PC-9 (cell line): ENCODE measurements around the gene JPH4. TPM values are rescaled to one million over a fixed set of nuclear protein-coding genes. Genes with fewer than 3 reads are reported as not detected.

Experiments used
- Bru-seq: library from RNA; stranded (reverse); fragments of 400-500 nt; gene quantifications from one replicate; lab custom pipeline; 2021; lab: Mats Ljungman, UMichigan
- BruChase-seq, 2 experiments: library from RNA; stranded (reverse); fragments of 400-500 nt; gene quantifications; one replicate each; lab custom pipeline; 2021; lab: Mats Ljungman, UMichigan
- BruUV-seq: library from RNA; stranded (reverse); fragments of 400-500 nt; replicated peaks from 2 replicates; lab custom pipeline; 2021; lab: Mats Ljungman, UMichigan
- CTCF ChIA-PET: fragments of 300-600 bp; sonication (Branson Sonifier 250); formaldehyde crosslinking; loops from one replicate; lab custom pipeline; 2022; ENCODE audit warnings: antibody characterized with exemption; lab: Charles Lee
- POLR2A ChIA-PET: fragments of 300-600 bp; sonication (Branson Sonifier 250); formaldehyde crosslinking; loops from one replicate; lab custom pipeline; 2022; ENCODE audit warnings: antibody characterized with exemption; ENCODE audit not compliant: unreplicated experiment; lab: Charles Lee
- DNase-seq, 2 experiments: peaks; one replicate each; pipeline versions ENCODE4 v3.0.0 to v3.0.0-alpha.2; 2015 to 2022; ENCODE audit warnings: mixed read lengths in 1 of 2
- H2AFZ ChIP-seq: fragments of 200-600 bp; sonication (generic); 2 replicates; pipeline ENCODE4 v1.8.1; 2017; ENCODE audit warnings: antibody characterized with exemption
- H3F3A ChIP-seq: fragments of 200-600 bp; sonication (generic); 2 replicates; pipeline ENCODE4 v1.8.1; 2017; ENCODE audit warnings: antibody characterized with exemption, mild to moderate bottlenecking, low read depth; ENCODE audit not compliant: insufficient read depth
- H3K27ac ChIP-seq: fragments of 200-600 bp; sonication (generic); 2 replicates; pipeline ENCODE4 v1.6.1; 2016; ENCODE audit warnings: mixed run types
- H3K27me3 ChIP-seq: fragments of 200-600 bp; sonication (generic); 2 replicates; pipeline ENCODE4 v1.6.1; 2016; ENCODE audit warnings: low read depth, mixed run types; ENCODE audit not compliant: insufficient read depth
- H3K36me3 ChIP-seq: fragments of 200-600 bp; sonication (generic); 2 replicates; pipeline ENCODE4 v1.6.1; 2016; ENCODE audit warnings: low read depth, mixed run types
- H3K4me1 ChIP-seq: fragments of 200-600 bp; sonication (generic); replicated peaks from 2 replicates; pipeline ENCODE4 v1.6.1; 2016; ENCODE audit warnings: mixed run types; ENCODE audit not compliant: insufficient read depth
- H3K4me2 ChIP-seq: fragments of 200-600 bp; sonication (generic); 2 replicates; pipeline ENCODE4 v1.6.1; 2017; ENCODE audit warnings: mixed run types
- H3K4me3 ChIP-seq: fragments of 200-600 bp; sonication (generic); 2 replicates; pipeline ENCODE4 v1.6.1; 2016; ENCODE audit warnings: mixed run types
- H3K79me2 ChIP-seq: fragments of 200-600 bp; sonication (generic); 2 replicates; pipeline ENCODE4 v1.6.1; 2017; ENCODE audit warnings: low read depth, mixed run types
- H3K9me2 ChIP-seq: fragments of 200-600 bp; sonication (generic); 2 replicates; pipeline ENCODE4 v1.8.1; 2017; ENCODE audit warnings: mild to moderate bottlenecking; ENCODE audit not compliant: insufficient read depth
- H3K9me3 ChIP-seq: fragments of 200-600 bp; sonication (generic); 2 replicates; pipeline ENCODE4 v1.8.1; 2016; ENCODE audit warnings: low read depth; ENCODE audit not compliant: insufficient read depth
- H4K20me1 ChIP-seq: fragments of 200-600 bp; sonication (generic); 2 replicates; pipeline ENCODE4 v1.8.1; 2017; ENCODE audit not compliant: insufficient read depth
- EZH2 ChIP-seq: fragments of 200-600 bp; sonication (generic); IDR thresholded peaks from 2 replicates; pipeline ENCODE4 v1.8.0; 2017; ENCODE audit warnings: antibody characterized with exemption, low read depth
- intact Hi-C: fragments of 100-400 bp; cut with micrococcal nuclease; formaldehyde crosslinking; loops from one replicate; pipeline ENCODE4 v1.10.0; 2022; ENCODE audit not compliant: unreplicated experiment
- long read RNA-seq: library from polyadenylated mRNA; stranded (forward); transcript quantifications from one replicate; pipeline ENCODE4 v2.0.0, GENCODE V29; 2022
- total RNA-seq: library from RNA; stranded (reverse); gene quantifications from 2 replicates; pipeline ENCODE4 v1.2.3, GENCODE V29; 2021
- TF ChIP-seq, protein P1 (sequence below): fragments of 200-600 bp; sonication (generic); conservative IDR thresholded peaks from 2 replicates; pipeline ENCODE4 v1.6.1; 2017; ENCODE audit warnings: mixed run types, antibody characterized with exemption, mild to moderate bottlenecking, moderate library complexity

JPH4 gene
- total RNA-seq, result not detected in 2 replicates
- Bru-seq, nascent RNA, result not detected
- BruChase-seq, experiment 1, labeled RNA remaining after a 2-hour chase, result percentile 9 among the genes with signal in this experiment
- percentile 11 among the genes with signal in this experiment for BruChase-seq, experiment 2, labeled RNA remaining after a 6-hour chase
- long read RNA-seq, partial matches to known transcripts, result 0 of 1 reads
- long read RNA-seq, other reads (novel, unspliced or antisense), result 1 of 1 reads

DNA sequence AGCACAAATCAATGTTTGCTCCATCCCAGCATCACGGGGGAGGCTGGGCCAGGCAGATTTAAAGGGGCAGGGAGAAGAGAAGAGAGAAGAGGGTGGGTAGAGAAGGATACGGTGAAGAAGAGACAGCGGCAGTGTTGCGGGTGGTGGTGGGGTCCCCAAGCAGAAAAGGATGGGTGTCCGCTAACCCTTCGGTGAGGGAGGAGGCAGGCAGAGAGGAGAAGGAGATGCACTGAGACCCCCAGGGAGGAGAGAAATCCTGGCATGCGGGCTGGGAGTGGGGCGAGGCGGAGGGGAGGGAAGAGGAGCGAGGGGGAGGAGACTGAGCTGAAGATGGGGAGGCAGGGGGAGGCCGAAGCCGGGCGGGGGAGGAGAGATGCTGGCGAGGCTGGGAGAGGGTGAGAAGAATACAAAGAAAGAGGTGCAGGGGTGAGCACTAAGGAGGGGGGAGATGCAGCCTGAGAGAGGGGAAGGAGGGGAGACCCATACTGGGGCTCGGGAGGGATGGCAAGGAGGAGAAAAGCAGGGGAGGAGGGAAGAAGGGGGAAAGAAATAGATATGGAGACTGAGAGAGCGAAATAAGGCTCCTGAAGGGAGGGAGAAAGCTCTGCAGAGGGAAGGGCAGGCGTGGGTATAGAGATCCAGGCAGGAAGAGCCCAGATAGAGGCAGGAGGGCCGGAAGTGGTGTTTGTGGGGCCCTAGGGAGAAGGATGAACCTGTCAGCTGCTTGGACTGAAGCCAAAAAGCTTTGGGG is at the start of gene JPH4:
Gene JPH4, minus strand, starts transcription at position 231 of the 751 bp plus-strand sequence. CDS start 1,337 bp downstream, outside the sequence.
- Histone ChIP-seq H4K20me1 (no peaks in the 10 kb centered on the region), H3K9me3 (no peaks in the 10 kb centered on the region), H3K4me1 (no peaks in the 10 kb centered on the region), H3K27me3 (no peaks in the 10 kb centered on the region), H3K36me3 (no peaks in the 10 kb centered on the region), H3K27ac (no peak within 1 kb of the TSS), H3K4me2 (no peak within 1 kb of the TSS), H3K79me2 (no peaks in the 10 kb centered on the region), H3F3A (no peaks in the 10 kb centered on the region), H2AFZ (no peak within 1 kb of the TSS), H3K9me2 (no peaks in the 10 kb centered on the region), H3K4me3 (no peak within 1 kb of the TSS)
- ChIA-PET CTCF (interaction anchor here (0.7 kb wide), 1 partner anchor 280 kb away, joined by 3 read pairs; no protein-coding TSS in a partner anchor), POLR2A (no interaction called here)
- no TSS peak for BruUV-seq
- intact Hi-C loops, result no loop called here
- TF ChIP-seq, protein P1, sequence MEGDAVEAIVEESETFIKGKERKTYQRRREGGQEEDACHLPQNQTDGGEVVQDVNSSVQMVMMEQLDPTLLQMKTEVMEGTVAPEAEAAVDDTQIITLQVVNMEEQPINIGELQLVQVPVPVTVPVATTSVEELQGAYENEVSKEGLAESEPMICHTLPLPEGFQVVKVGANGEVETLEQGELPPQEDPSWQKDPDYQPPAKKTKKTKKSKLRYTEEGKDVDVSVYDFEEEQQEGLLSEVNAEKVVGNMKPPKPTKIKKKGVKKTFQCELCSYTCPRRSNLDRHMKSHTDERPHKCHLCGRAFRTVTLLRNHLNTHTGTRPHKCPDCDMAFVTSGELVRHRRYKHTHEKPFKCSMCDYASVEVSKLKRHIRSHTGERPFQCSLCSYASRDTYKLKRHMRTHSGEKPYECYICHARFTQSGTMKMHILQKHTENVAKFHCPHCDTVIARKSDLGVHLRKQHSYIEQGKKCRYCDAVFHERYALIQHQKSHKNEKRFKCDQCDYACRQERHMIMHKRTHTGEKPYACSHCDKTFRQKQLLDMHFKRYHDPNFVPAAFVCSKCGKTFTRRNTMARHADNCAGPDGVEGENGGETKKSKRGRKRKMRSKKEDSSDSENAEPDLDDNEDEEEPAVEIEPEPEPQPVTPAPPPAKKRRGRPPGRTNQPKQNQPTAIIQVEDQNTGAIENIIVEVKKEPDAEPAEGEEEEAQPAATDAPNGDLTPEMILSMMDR, result no peak
- TF ChIP-seq EZH2, result no peak
- no peak for DNase-seq

DNA sequence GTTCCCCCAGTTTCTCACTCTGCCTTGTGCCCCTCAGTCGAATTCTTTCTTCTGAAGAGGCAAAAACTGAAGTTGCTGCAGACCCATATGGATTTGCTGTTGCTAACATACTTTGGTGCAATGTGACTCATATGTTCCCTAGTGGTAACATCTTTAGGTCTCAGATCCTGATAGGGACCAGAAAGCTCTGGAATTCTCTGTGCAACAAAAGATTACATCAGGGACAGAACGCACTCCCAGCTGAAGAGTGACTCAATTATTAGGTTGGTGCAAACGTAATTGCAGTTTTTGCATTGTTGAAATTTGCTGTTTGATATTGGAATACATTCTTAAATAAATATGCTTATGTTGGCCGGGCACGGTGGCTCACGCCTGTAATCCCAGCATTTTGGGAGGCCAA is 49.4 kb upstream of the JPH4 start:
- Histone ChIP-seq H3K27me3 (no peaks in the 10 kb centered on the region), H2AFZ (no peak overlapping the region), H3K4me3 (no peak overlapping the region), H3K27ac (no peak overlapping the region), H4K20me1 (no peaks in the 10 kb centered on the region), H3K4me1 (peaks cover 3% of the 10 kb centered on the region; the same call in 1 of the 2 replicates), H3K36me3 (no peaks in the 10 kb centered on the region), H3K79me2 (no peaks in the 10 kb centered on the region), H3F3A (no peaks in the 10 kb centered on the region), H3K9me2 (no peaks in the 10 kb centered on the region), H3K9me3 (no peaks in the 10 kb centered on the region), H3K4me2 (no peak overlapping the region)
- BruUV-seq, result no TSS peak
- no peak for DNase-seq
- intact Hi-C loops, result no loop called here
- POLR2A ChIA-PET, result no interaction called here
- CTCF ChIA-PET, result no interaction called here
- TF ChIP-seq EZH2, result no peak
- TF ChIP-seq, protein P1, result no peak

DNA sequence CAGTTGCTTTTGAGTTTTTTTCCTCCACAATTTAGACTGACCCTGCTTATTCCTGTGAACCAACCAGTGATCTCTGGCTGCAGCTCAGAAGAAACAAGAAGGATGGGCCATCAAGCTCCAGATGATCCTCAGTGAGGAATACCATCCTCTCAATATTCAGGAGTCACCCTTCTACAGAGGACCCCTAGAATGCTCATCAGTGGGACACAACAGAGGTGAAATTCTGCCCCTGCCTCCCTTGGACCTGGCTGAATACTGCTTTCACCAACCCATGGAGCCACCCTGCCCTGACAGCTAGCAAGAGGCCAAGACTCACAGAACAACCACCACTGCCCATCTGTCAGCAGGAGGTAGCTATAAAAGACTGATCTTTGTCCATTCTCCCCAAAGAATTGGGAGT is 48.4 kb upstream of the JPH4 start:
- no peaks in the 10 kb centered on the region for H3K4me1 ChIP-seq
- CTCF ChIA-PET, result no interaction called here
- no peak overlapping the region for H3K4me2 ChIP-seq
- H3F3A ChIP-seq, result no peaks in the 10 kb centered on the region
- no peaks in the 10 kb centered on the region for H3K79me2 ChIP-seq
- H2AFZ ChIP-seq, result no peak overlapping the region
- H3K27me3 ChIP-seq, result no peaks in the 10 kb centered on the region
- BruUV-seq, result no TSS peak
- H4K20me1 ChIP-seq, result no peaks in the 10 kb centered on the region
- POLR2A ChIA-PET, result no interaction called here
- no peaks in the 10 kb centered on the region for H3K36me3 ChIP-seq
- H3K4me3 ChIP-seq, result no peak overlapping the region
- TF ChIP-seq, protein P1, result no peak
- no peak for TF ChIP-seq EZH2
- H3K9me2 ChIP-seq, result no peaks in the 10 kb centered on the region
- intact Hi-C loops, result no loop called here
- no peaks in the 10 kb centered on the region for H3K9me3 ChIP-seq
- H3K27ac ChIP-seq, result no peak overlapping the region
- no peak for DNase-seq
